Measurements from ENCODE around the gene AP1M1.
A peak's percentile ranks its signal among the peaks of the same experiment; 100 is the strongest.

AP1M1 gene

DNA sequence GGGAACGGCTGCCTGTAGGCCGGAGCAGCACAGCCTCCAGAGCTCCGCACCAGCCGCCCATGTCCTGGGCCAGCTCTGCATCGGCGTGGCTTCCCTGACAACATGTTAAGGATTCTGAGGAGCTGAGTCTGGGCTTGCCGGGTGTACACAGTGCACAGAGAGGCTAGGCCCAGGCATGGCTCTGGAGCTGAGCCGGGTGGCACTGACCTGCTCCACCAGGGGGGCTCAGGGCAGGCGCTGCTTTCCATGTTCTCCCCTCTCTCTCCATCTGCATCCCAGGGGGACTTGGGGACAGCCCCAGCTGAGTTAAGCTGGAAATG lies 31.6 kb downstream of the AP1M1 start:
- TF ChIP-seq ZBTB8A (tag by site-specific recombination; IDR thresholded peaks at IDR 0.05) (no peak), KLF7 (tag by site-specific recombination; IDR thresholded peaks at IDR 0.05; ENCODE audit: borderline replicate concordance) (no peak), ZNF600 (tag by site-specific recombination; IDR thresholded peaks at IDR 0.05) (peak; percentile 41), ZNF747 (tag by site-specific recombination; IDR thresholded peaks at IDR 0.05) (no peak)
- Histone ChIP-seq H3K4me1 (ENCODE audit: control insufficient read depth, insufficient read depth, low read length) (no peaks in the 10 kb centered on the region), H3K27ac (ENCODE audit: extremely low read depth, low read depth, low read length) (no peak overlapping the region), H3K4me3 (ENCODE audit: low read depth, low read length) (no peak overlapping the region), H3K36me3 (ENCODE audit: control insufficient read depth in 2 of 2, insufficient read depth in 1 of 2, low read length in 2 of 2) (peaks cover 0 to 91% of the 10 kb centered on the region in 2 experiments; a peak in 2 of 3 replicates), H3K9me3 (ENCODE audit: control insufficient read depth, insufficient read depth, low read depth, low read length) (no peaks in the 10 kb centered on the region)
- ChIA-PET CTCF (interaction anchor here (1.1 kb wide), 1 partner anchor 19 kb away, joined by 4 read pairs; no protein-coding TSS in a partner anchor), POLR2A (no interaction called here)

DNA sequence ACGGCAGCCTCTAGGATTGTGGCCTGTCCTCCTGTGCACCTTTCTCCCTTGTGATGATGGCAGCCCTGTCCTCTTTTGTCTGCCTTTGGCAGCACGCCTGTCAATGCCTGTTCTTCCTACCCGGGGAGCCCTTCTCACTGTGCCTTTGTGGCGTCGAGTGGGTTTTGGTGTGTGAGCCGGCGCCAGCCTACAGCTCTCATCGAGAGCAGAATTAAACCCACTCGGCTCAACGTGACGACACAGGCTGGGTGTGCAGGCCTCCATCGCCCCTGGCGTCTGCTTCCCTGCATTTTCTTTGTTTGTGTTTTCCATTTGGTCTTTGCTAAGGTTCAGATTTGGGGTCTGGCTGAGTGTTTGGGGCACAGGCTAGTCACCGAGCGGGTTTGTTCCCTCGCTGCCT lies 34.4 kb downstream of the AP1M1 start:
- CTCF ChIA-PET, result interaction anchor here (1.0 kb wide), 1 partner anchor 190 kb away, joined by 3 read pairs; no protein-coding TSS in a partner anchor
- peaks cover 0 to 80% of the 10 kb centered on the region in 2 experiments; a peak in 2 of 3 replicates for H3K36me3 ChIP-seq (ENCODE audit: control insufficient read depth in 2 of 2, insufficient read depth in 1 of 2, low read length in 2 of 2)

More for the DNA sequence above, 34.4 kb downstream of the AP1M1 start:
- Histone ChIP-seq H3K27ac (ENCODE audit: extremely low read depth, low read depth, low read length) (no peak overlapping the region), H3K4me1 (ENCODE audit: control insufficient read depth, insufficient read depth, low read length) (no peaks in the 10 kb centered on the region), H3K4me3 (ENCODE audit: low read depth, low read length) (no peak overlapping the region), H3K9me3 (ENCODE audit: control insufficient read depth, insufficient read depth, low read depth, low read length) (no peaks in the 10 kb centered on the region)
- TF ChIP-seq ZNF558 (tag by site-specific recombination; IDR thresholded peaks at IDR 0.05), result no peak
- no peak for TF ChIP-seq ZNF423 (tag by site-specific recombination; IDR thresholded peaks at IDR 0.05)
- TF ChIP-seq, protein P1, sequence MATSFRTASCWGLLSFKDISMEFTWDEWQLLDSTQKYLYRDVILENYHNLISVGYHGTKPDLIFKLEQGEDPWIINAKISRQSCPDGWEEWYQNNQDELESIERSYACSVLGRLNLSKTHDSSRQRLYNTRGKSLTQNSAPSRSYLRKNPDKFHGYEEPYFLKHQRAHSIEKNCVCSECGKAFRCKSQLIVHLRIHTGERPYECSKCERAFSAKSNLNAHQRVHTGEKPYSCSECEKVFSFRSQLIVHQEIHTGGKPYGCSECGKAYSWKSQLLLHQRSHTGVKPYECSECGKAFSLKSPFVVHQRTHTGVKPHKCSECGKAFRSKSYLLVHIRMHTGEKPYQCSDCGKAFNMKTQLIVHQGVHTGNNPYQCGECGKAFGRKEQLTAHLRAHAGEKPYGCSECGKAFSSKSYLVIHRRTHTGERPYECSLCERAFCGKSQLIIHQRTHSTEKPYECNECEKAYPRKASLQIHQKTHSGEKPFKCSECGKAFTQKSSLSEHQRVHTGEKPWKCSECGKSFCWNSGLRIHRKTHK (tag by site-specific recombination; IDR thresholded peaks at IDR 0.05), result no peak
- TF ChIP-seq HOXD13 (CRISPR knock-in tag; IDR thresholded peaks at IDR 0.05; ENCODE audit: borderline replicate concordance), result no peak
- TF ChIP-seq ZNF596 (tag by site-specific recombination; IDR thresholded peaks at IDR 0.05), result no peak
- no peak for TF ChIP-seq ZNF133 (tag by site-specific recombination; IDR thresholded peaks at IDR 0.05)
- TF ChIP-seq ZNF354C (tag by site-specific recombination; IDR thresholded peaks at IDR 0.05; ENCODE audit: borderline replicate concordance, low read depth), result no peak
- TF ChIP-seq, protein P2, sequence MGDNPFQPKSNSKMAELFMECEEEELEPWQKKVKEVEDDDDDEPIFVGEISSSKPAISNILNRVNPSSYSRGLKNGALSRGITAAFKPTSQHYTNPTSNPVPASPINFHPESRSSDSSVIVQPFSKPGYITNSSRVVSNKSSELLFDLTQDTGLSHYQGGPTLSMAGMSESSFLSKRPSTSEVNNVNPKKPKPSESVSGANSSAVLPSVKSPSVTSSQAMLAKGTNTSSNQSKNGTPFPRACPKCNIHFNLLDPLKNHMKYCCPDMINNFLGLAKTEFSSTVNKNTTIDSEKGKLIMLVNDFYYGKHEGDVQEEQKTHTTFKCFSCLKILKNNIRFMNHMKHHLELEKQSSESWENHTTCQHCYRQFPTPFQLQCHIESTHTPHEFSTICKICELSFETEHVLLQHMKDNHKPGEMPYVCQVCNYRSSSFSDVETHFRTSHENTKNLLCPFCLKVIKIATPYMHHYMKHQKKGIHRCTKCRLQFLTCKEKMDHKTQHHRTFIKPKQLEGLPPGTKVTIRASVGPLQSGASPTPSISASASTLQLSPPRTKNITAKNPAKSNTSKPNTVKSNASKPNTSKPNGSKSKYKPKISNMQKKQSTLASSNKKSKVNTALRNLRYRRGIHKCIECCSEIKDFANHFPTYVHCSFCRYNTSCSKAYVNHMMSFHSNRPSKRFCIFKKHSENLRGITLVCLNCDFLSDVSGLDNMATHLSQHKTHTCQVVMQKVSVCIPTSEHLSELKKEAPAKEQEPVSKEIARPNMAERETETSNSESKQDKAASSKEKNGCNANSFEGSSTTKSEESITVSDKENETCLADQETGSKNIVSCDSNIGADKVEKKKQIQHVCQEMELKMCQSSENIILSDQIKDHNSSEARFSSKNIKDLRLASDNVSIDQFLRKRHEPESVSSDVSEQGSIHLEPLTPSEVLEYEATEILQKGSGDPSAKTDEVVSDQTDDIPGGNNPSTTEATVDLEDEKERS (tag by site-specific recombination; IDR thresholded peaks at IDR 0.05), result no peak
- TF ChIP-seq, protein P3, sequence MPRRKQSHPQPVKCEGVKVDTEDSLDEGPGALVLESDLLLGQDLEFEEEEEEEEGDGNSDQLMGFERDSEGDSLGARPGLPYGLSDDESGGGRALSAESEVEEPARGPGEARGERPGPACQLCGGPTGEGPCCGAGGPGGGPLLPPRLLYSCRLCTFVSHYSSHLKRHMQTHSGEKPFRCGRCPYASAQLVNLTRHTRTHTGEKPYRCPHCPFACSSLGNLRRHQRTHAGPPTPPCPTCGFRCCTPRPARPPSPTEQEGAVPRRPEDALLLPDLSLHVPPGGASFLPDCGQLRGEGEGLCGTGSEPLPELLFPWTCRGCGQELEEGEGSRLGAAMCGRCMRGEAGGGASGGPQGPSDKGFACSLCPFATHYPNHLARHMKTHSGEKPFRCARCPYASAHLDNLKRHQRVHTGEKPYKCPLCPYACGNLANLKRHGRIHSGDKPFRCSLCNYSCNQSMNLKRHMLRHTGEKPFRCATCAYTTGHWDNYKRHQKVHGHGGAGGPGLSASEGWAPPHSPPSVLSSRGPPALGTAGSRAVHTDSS (tag by site-specific recombination; IDR thresholded peaks at IDR 0.05), result no peak
- TF ChIP-seq, protein P4, sequence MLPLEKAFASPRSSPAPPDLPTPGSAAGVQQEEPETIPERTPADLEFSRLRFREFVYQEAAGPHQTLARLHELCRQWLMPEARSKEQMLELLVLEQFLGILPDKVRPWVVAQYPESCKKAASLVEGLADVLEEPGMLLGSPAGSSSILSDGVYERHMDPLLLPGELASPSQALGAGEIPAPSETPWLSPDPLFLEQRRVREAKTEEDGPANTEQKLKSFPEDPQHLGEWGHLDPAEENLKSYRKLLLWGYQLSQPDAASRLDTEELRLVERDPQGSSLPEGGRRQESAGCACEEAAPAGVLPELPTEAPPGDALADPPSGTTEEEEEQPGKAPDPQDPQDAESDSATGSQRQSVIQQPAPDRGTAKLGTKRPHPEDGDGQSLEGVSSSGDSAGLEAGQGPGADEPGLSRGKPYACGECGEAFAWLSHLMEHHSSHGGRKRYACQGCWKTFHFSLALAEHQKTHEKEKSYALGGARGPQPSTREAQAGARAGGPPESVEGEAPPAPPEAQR (tag by site-specific recombination; IDR thresholded peaks at IDR 0.05), result no peak
- TF ChIP-seq ZNF585B (tag by site-specific recombination; IDR thresholded peaks at IDR 0.05), result no peak
- TF ChIP-seq, protein P5, sequence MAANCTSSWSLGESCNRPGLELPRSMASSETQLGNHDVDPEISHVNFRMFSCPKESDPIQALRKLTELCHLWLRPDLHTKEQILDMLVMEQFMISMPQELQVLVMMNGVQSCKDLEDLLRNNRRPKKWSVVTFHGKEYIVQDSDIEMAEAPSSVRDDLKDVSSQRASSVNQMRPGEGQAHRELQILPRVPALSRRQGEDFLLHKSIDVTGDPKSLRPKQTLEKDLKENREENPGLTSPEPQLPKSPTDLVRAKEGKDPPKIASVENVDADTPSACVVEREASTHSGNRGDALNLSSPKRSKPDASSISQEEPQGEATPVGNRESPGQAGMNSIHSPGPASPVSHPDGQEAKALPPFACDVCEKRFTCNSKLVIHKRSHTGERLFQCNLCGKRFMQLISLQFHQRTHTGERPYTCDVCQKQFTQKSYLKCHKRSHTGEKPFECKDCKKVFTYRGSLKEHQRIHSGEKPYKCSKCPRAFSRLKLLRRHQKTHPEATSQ (tag by site-specific recombination; IDR thresholded peaks at IDR 0.05), result no peak
- TF ChIP-seq, protein P6, sequence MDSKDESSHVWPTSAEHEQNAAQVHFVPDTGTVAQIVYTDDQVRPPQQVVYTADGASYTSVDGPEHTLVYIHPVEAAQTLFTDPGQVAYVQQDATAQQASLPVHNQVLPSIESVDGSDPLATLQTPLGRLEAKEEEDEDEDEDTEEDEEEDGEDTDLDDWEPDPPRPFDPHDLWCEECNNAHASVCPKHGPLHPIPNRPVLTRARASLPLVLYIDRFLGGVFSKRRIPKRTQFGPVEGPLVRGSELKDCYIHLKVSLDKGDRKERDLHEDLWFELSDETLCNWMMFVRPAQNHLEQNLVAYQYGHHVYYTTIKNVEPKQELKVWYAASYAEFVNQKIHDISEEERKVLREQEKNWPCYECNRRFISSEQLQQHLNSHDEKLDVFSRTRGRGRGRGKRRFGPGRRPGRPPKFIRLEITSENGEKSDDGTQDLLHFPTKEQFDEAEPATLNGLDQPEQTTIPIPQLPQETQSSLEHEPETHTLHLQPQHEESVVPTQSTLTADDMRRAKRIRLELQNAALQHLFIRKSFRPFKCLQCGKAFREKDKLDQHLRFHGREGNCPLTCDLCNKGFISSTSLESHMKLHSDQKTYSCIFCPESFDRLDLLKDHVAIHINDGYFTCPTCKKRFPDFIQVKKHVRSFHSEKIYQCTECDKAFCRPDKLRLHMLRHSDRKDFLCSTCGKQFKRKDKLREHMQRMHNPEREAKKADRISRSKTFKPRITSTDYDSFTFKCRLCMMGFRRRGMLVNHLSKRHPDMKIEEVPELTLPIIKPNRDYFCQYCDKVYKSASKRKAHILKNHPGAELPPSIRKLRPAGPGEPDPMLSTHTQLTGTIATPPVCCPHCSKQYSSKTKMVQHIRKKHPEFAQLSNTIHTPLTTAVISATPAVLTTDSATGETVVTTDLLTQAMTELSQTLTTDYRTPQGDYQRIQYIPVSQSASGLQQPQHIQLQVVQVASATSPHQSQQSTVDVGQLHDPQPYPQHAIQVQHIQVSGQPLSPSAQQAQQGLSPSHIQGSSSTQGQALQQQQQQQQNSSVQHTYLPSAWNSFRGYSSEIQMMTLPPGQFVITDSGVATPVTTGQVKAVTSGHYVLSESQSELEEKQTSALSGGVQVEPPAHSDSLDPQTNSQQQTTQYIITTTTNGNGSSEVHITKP (tag by site-specific recombination; IDR thresholded peaks at IDR 0.05), result no peak
- no peak for TF ChIP-seq SP7 (tag by site-specific recombination; IDR thresholded peaks at IDR 0.05)
- no peak for TF ChIP-seq ZNF560 (tag by site-specific recombination; IDR thresholded peaks at IDR 0.05; ENCODE audit: borderline replicate concordance)
- TF ChIP-seq ZNF311 (tag by site-specific recombination; IDR thresholded peaks at IDR 0.05; ENCODE audit: borderline replicate concordance), result no peak
- no peak for TF ChIP-seq ZXDB (tag by site-specific recombination; IDR thresholded peaks at IDR 0.05)
- POLR2A ChIA-PET, result no interaction called here

All from HEK293 (cell line).